HG03442 (cell line): ENCODE measurements around the gene ACTR6.
"Not testable (repeated sequence)": the region's sequence is repeated elsewhere in the genome, so short reads cannot be mapped to it uniquely, and the experiment has no call there.

Experiments
- ATAC-seq: cut with Tn5 transposase; IDR thresholded peaks from one replicate; pipeline ENCODE4 v1.9.1; 2021; ENCODE audit warnings: mild to moderate bottlenecking, moderate library complexity; ENCODE audit not compliant: unreplicated experiment

ACTR6 gene

DNA sequence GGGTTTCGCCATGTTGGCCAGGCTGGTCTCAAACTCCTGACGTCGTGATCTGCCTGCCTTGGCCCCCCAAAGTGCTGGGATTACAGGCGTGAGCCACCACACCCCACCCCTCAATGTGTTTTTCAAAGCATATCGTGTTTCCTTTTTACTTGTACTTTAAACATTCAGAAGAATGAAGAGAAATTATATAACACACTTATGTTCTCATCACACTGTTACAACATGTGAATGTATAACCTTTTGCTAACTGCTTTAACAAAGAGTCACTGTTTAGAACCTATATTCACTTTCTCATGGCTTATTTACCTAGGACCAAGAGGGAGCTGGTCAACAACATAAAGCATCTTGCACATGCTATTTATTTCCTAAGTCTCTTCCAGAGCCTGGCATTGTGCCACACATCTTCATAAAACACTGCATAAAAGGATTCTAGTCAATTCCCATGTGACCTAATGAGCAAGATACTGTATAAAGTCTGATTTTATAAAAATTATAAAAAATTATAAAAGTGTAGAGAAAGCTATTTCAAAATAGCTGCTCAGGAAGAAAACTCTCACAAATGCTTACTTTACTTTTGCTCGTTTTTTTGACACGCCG, 16.0 kb upstream of the ACTR6 start:
- no peak for ATAC-seq

- ATAC-seq = peak; percentile 75
Measured at GRCh38 chr12:100185361-100185894, 15.2 kb upstream of the ACTR6 start.

DNA sequence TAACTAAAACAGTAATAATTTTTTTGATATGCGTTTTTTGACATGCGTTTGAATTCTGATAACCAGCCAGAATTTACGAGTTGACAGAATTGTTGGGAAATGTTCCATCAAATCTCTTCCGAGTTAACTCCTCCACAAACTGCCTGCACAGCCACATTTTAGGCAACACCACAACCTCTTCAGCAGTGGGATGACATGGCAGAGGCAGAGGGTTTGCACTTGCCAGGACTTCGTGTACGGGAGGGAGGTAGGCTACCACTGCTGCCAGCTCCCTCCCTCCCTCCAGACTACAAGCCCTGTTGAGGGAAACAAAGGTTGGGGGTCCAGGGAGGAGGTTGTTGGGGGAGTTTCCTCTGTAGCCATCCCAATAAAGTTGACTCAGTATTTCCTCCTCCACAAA, 14.5 kb upstream of the ACTR6 start:
- ATAC-seq = no peak

DNA sequence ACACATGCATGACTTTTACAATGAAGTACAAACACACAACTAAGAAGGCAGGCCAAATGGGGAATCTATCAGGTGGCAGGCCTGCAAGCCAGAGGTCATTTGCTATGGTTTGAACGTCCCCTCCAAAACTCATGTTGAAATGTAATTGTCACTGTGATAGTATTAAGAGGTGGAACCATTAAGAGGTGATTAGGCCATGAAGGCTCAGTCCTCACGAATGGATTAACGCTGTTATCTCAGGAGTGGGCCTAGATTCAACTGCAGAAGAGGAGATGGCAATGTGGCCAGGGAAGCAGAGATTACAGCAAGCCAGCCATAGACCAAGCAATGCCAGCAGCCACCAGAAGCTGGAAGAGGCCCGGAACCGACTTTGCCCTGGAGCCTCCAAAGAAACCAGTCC, 13.5 kb upstream of the ACTR6 start:
- ATAC-seq = no peak

GRCh38 chr12:100187857-100188519, 12.6 kb upstream of the ACTR6 start:
- ATAC-seq = no peak

DNA sequence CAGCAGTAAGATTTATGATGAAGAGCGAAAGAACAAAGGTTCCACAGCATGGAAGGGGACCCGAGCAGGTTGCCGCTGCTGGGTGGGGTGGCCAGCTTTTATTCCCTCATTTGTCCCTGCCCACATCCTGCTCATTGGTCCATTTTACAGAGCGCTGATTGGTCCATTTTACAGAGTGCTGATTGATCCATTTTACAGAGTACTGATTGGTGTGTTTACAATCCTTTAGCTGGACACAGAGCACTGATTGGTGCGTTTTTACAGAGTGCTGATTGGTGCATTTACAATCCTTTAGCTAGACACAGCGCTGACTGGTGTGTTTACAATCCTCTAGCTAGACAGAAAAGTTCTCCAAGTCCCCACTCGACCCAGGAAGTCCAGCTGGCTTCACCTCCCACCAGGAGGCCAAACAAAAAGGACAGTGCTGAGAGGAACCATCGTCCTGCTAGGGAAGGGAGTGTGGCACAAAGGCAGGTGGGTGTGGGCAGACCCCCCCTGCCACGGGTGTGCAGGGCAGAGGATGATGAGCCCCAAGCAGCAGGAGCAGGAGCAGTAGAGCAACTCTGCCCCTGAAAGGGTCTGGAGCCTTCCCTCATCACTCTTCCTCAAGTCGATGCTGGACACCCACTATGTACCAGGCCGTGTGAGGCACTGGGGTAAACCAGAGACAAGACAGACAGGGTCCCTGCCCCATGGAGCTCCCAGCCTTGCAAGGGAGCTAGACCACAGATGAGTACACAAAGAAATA, 11.6 kb upstream of the ACTR6 start:
- ATAC-seq = not testable (repeated sequence)

- no peak for ATAC-seq
Measured at GRCh38 chr12:100189636-100190394, 10.8 kb upstream of the ACTR6 start.

DNA sequence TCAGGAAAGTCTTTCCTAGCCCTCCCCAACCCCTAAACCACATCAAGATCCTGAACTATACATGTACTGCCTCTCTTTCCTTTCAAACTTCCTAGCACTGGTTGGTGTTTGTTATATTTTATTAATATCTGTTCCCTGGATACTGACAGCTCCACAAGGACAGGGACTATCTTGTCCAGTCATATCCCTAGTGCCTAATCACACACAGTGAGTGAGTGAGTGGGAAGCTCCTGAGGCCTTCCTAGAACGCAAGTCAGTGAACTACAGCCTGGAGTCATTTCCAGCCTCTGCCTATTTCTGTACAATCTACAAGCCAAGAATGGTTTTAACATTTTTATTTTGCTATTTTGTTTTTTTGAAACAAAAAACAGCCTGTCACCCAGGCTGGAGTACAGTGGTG, 7.5 kb upstream of the ACTR6 start:
- ATAC-seq = no peak

DNA sequence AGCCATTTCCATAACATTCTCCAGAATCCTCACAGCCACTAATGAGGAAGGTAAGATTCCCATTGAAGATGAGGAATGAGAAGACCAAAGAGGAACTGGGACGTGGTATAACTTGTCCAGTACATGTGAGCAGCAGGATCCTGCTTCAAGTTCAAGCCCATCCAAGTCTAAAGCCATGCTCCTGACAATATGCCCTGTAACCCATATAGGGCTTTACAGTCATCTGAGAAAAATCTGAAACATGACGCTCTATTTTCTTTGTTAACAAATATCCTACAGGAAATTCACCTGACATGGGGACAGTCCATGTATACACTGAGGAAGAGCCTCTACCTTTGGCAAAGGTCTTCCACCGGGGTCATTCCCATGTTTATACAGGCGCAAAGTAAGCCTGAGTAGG, 3.1 kb upstream of the ACTR6 start:
- ATAC-seq = no peak

DNA sequence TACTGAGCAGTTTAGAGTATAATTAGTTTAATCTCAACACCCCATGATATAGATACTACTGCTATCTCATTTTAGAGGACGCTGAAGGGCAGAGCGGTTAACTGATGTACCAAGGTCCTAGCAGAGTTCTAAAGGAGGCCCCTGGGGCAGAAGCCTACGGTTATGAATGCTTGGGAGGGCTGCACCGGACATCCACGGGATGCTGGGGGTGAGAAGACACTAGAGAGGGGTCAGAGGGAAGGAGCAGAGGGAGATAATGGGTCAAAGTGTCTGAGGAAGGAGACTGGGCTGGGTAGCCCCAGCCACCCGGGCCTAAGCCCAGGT, 1.6 kb upstream of the ACTR6 start:
- peak; percentile 1 for ATAC-seq

GRCh38 chr12:100199347-100200149, 1.1 kb upstream of the ACTR6 start:
- ATAC-seq = peak; percentile 67

- ATAC-seq = no peak
Measured at GRCh38 chr12:100201604-100202423, 1.2 kb downstream of the ACTR6 start.

GRCh38 chr12:100207311-100207710, 6.7 kb downstream of the ACTR6 start:
- no peak for ATAC-seq

- ATAC-seq = no peak
Measured at GRCh38 chr12:100208834-100209233, 8.2 kb downstream of the ACTR6 start.

DNA sequence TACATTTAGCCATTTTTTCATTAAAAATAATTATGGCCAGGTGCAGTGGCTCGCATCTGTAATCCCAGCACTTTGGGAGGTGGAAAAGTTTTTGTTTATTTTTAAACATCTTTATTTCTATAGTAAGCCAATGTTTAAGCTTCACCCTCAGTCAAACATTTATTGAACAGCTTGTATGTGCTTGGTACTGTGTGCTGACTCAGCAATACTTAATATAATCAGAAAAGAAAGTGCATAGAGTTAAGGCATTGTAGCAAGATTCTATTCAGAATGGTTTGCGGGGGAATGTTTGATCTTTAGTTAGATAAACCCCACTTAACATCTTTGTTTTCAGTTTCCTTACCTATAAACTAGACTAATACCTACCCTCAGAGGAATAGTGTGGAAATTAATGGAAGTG, 11.1 kb downstream of the ACTR6 start:
- no peak for ATAC-seq

DNA sequence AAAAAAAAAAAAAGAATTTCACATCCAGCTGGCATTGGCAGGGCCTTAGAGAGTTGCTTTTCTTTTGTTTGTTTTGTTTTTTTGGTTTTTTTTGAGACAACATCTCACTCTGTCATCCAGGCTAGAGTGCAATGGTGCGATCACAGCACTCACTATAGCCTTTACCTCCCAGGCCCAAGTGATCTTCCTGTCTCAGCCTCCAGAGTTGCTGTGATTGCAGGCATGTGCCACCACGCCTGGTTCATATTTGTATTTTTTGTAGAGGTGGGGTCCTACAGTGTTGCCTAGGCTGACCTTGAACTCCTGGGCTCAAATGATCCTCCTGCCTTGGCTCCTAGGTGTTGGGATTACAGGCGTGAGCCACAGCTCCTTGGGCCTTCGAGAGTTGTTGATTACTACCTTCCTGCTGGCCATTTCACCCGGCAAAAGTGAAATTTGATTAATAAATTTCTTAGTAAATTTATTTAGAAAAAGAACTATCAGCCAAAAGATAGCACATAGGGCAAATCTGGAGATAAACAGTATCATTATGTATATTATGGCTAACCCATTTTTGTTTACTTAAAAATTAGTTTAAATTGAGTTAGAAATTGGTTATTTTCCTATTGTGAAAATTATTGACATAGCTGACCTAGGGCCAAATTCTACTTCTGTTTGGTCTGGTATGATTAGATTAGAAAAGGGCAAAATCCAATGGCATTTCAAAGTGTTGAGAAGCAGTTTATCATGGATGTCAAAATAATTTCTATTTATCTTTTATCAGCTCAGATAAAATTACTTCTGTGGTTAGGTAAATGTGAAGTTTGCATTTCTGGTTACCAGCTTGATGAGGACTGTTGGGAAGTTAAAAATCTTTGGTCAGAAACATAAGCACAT, 12.6 kb downstream of the ACTR6 start:
- no peak for ATAC-seq

- ATAC-seq = no peak
Measured at GRCh38 chr12:100214518-100214917, 13.9 kb downstream of the ACTR6 start.

GRCh38 chr12:100215209-100215608, 14.6 kb downstream of the ACTR6 start:
- no peak for ATAC-seq

DNA sequence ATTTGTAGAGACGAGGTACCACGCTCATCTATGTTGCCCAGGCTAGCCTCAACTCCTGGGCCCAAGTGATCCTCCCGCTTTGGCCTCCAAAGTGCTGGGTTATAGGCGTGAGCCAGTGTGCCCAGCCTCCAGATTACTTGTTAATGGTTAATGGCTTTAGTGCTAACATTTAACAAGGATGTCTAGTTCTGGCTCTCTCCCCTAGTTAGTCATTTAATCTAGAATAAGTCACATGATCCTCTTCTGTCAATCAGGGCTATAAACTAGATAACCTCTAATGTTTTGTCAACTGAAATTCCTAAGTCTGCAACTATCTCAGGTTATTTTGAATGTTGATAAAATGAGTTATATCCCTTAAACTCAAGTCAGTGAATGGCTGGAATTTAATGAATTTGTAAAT, 15.7 kb downstream of the ACTR6 start:
- no peak for ATAC-seq
